ENCODE results near the gene BAZ1A.

DNA sequence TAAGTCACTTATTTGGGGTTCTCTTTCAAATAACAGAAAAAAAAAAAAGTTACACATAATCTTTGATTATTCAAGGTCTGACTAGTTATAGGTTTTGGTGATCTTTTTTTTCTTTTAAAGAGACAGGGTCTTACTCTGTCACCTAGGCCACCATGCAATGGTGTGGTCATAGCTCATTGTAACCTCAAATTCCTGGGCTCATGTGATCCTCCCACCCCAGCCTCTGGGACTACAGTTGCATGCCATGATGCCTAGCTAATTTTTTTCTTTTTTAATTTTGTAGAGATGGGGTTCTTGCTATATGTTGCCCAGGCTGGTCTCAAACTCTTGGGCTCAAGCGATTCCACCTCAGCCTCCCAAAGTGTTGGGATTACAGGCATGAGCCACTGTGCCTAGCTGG, 104.3 kb downstream of the BAZ1A start:
- TF ChIP-seq, protein P1, sequence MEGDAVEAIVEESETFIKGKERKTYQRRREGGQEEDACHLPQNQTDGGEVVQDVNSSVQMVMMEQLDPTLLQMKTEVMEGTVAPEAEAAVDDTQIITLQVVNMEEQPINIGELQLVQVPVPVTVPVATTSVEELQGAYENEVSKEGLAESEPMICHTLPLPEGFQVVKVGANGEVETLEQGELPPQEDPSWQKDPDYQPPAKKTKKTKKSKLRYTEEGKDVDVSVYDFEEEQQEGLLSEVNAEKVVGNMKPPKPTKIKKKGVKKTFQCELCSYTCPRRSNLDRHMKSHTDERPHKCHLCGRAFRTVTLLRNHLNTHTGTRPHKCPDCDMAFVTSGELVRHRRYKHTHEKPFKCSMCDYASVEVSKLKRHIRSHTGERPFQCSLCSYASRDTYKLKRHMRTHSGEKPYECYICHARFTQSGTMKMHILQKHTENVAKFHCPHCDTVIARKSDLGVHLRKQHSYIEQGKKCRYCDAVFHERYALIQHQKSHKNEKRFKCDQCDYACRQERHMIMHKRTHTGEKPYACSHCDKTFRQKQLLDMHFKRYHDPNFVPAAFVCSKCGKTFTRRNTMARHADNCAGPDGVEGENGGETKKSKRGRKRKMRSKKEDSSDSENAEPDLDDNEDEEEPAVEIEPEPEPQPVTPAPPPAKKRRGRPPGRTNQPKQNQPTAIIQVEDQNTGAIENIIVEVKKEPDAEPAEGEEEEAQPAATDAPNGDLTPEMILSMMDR (IDR thresholded peaks at IDR 0.05; ENCODE audit: low read length) = no peak
- TF ChIP-seq EZH2 (IDR thresholded peaks at IDR 0.05; ENCODE audit: borderline replicate concordance, low read length) = no peak
